HepG2 (cell line): Measurements from ENCODE around the gene WDR87. TPM values are rescaled to one million over a fixed set of nuclear protein-coding genes. Genes with fewer than 3 reads are reported as not detected.

ENCODE experiments used
- AGO1 ChIP-seq: fragments of 200-400 bp; formaldehyde crosslinking; IDR thresholded peaks from 2 replicates; pipeline ENCODE4 v1.6.1; 2017; ENCODE audit warnings: mild to moderate bottlenecking, low read depth, low read length, moderate library complexity; ENCODE audit not compliant: poor library complexity, severe bottlenecking
- ATM ChIP-seq: fragments of 450-650 bp; IDR thresholded peaks from 2 replicates; pipeline ENCODE4 v1.7.1; 2017; ENCODE audit warnings: mild to moderate bottlenecking, borderline replicate concordance
- CTCF ChIP-seq: sonication (generic); formaldehyde crosslinking; IDR thresholded peaks from 2 replicates; pipeline ENCODE4 v1.5.0; 2020; ENCODE audit warnings: mild to moderate bottlenecking, missing genetic modification reagents, moderate library complexity
- DNMT1 ChIP-seq: sonication (generic); formaldehyde crosslinking; IDR thresholded peaks from 2 replicates; pipeline ENCODE4 v1.5.1; 2020; ENCODE audit warnings: mild to moderate bottlenecking, missing genetic modification reagents
- EZH2 ChIP-seq: conservative IDR thresholded peaks from 2 replicates; pipeline ENCODE4 v1.6.1; 2012; ENCODE audit warnings: mild to moderate bottlenecking, low read depth, low read length, moderate library complexity
- FOSL2 ChIP-seq: sonication (generic); formaldehyde crosslinking; IDR thresholded peaks from 2 replicates; pipeline ENCODE4 v1.4.0; 2020; ENCODE audit warnings: missing genetic modification reagents
- FOXP4 ChIP-seq: sonication (generic); formaldehyde crosslinking; IDR thresholded peaks from 2 replicates; pipeline ENCODE4 v1.4.0; 2020; ENCODE audit warnings: missing genetic modification reagents
- HIC2 ChIP-seq: sonication (generic); formaldehyde crosslinking; IDR thresholded peaks from 2 replicates; pipeline ENCODE4 v1.9.0; 2022; ENCODE audit warnings: low read depth, missing genetic modification reagents
- HNRNPUL1 ChIP-seq: fragments of 200-400 bp; formaldehyde crosslinking; IDR thresholded peaks from 2 replicates; pipeline ENCODE4 v1.6.1; 2017; ENCODE audit warnings: low read depth, mild to moderate bottlenecking, low read length, moderate library complexity
- PHB2 ChIP-seq: fragments of 450-650 bp; IDR thresholded peaks from 2 replicates; pipeline ENCODE4 v1.6.1; 2018; ENCODE audit not compliant: partially characterized antibody
- SATB2 ChIP-seq: sonication (generic); formaldehyde crosslinking; IDR thresholded peaks from 2 replicates; pipeline ENCODE4 v1.5.0; 2020; ENCODE audit warnings: missing genetic modification reagents
- SIN3B ChIP-seq: fragments of 150-350 bp; IDR thresholded peaks from 2 replicates; pipeline ENCODE4 v1.6.1; 2014; ENCODE audit warnings: low read length
- STAG1 ChIP-seq: sonication (generic); formaldehyde crosslinking; IDR thresholded peaks from 2 replicates; pipeline ENCODE4 v1.4.0; 2020; ENCODE audit warnings: missing genetic modification reagents
- TAF15 ChIP-seq: fragments of 200-400 bp; formaldehyde crosslinking; IDR thresholded peaks from one replicate; pipeline ENCODE4 v1.6.1; 2018; ENCODE audit warnings: mild to moderate bottlenecking, low read depth, low read length; ENCODE audit not compliant: poor library complexity, severe bottlenecking
- TERF1 ChIP-seq: sonication (generic); formaldehyde crosslinking; IDR thresholded peaks from 2 replicates; pipeline ENCODE4 v1.8.0; 2022; ENCODE audit warnings: mild to moderate bottlenecking, missing genetic modification reagents, moderate library complexity
- ZBTB34 ChIP-seq: sonication (generic); formaldehyde crosslinking; IDR thresholded peaks from 2 replicates; pipeline ENCODE4 v1.8.0; 2022; ENCODE audit warnings: mild to moderate bottlenecking, missing genetic modification reagents
- ZNF574 ChIP-seq: sonication (generic); formaldehyde crosslinking; IDR thresholded peaks from 2 replicates; pipeline ENCODE4 v1.4.0; 2020; ENCODE audit warnings: missing genetic modification reagents
- ZNF580 ChIP-seq: IDR thresholded peaks from 2 replicates; pipeline ENCODE4 v1.6.1; 2016; ENCODE audit warnings: low read depth, borderline replicate concordance
- ZZZ3 ChIP-seq: sonication (generic); formaldehyde crosslinking; IDR thresholded peaks from 2 replicates; pipeline ENCODE4 v1.4.0; 2020; ENCODE audit warnings: missing genetic modification reagents, mild to moderate bottlenecking, borderline replicate concordance
- polyA plus RNA-seq, 8 experiments: library from polyadenylated mRNA; depleted of rRNA in 3 of 8; stranded (reverse) in 7 of 8; unstranded in 1 of 8; fragments of >200 nt; fragmentation: Illumina TruSeq in 4 of 8; extraction: Trizol in 4 of 8; gene quantifications; 2 replicates each; pipeline versions ENCODE4 v1.2.1 to v1.2.3, GENCODE V29; 2011 to 2016; ENCODE audit warnings: low read depth in 4 of 8, missing spikeins in 1 of 8, mixed read lengths in 1 of 8; ENCODE audit not compliant: insufficient read depth in 1 of 8
- total RNA-seq, 5 experiments: library from RNA; depleted of rRNA; stranded (reverse); fragments of >200 nt; fragmentation: Illumina TruSeq; extraction: Trizol; gene quantifications; 2 replicates each; pipeline ENCODE4 v1.2.3, GENCODE V29; 2016; ENCODE audit warnings: low read depth in 1 of 5

Gene WDR87
- total and polyA plus RNA-seq, 2 of the 13 experiments (the other 11 are each of a cell fraction or from before 2014, with no cell fraction given): not detected

GRCh38 chr19:37902668-37903067, 3.7 kb downstream of the WDR87 start (continued):
- TF ChIP-seq FOXP4 (CRISPR knock-in tag) (no peak), TAF15 (no peak), AGO1 (no peak), CTCF (peak; percentile 94), ZNF580 (peak; percentile 25; the same call in 1 of the 2 replicates), ATM (no peak), TERF1 (CRISPR knock-in tag) (no peak), HIC2 (CRISPR knock-in tag) (no peak), ZNF574 (CRISPR knock-in tag) (no peak), SIN3B (no peak), HNRNPUL1 (no peak), STAG1 (CRISPR knock-in tag) (peak; percentile 97), FOSL2 (CRISPR knock-in tag) (peak; percentile 27; the same call in 1 of the 2 replicates), EZH2 (no peak), ZZZ3 (CRISPR knock-in tag) (no peak), ZBTB34 (CRISPR knock-in tag) (no peak), SATB2 (no peak), DNMT1 (CRISPR knock-in tag) (no peak), PHB2 (no peak)
